GM19099 (cell line): ENCODE data around the gene ZBTB25.

Experiments used
- POLR2A ChIP-seq: IDR thresholded peaks from 3 replicates; pipeline ENCODE4 v1.6.1; 2011; ENCODE audit warnings: low read depth; ENCODE audit not compliant: insufficient read length; ENCODE audit errors: extremely low read depth

Gene ZBTB25

DNA sequence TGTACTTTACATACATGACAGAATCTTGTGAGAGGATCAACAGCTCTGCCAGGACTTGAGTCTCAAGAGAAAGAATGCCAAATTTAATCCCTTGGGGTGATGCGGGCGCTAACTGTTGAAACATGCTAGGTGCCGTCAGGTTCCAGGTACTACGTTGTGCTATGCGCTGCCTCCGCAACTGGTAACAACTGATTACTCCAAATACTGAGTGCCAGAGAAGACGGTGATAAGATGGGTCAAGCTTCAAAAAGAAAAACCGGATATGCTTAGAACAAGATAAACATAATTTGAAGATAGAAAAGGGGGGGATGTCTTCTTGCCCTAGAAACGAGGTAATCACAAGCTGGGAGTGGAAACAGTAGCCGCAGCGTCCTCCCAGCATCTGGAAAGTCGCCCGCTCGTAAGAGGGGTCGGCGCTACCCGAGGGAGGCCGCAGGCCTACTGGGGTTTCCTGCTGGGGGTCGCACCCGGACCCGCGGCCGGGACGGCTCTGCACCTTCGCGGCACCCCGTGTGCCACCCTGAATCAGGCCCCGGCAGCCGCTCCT lies 678 bp downstream of the ZBTB25 start:
- no peak for TF ChIP-seq POLR2A

DNA sequence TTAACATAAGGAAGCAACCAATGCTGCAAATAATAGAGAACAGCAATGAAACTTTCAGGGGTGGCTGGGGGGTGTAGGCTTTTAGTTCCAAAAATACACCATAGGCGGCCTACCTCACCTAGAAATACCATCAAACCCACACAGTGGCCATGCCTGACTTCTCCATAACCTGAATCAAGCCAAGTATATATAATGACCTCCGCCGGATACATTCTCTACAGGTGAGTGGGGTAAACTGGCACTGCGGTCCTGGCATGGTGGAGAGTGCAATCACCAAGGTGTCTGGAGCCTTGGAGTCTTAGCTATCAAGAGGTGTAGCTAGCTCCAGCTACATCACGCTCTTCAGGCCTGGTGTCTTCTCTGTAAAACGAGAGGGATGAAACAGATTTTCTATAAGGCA lies 1.2 kb downstream of the ZBTB25 start:
- no peak for TF ChIP-seq POLR2A

DNA sequence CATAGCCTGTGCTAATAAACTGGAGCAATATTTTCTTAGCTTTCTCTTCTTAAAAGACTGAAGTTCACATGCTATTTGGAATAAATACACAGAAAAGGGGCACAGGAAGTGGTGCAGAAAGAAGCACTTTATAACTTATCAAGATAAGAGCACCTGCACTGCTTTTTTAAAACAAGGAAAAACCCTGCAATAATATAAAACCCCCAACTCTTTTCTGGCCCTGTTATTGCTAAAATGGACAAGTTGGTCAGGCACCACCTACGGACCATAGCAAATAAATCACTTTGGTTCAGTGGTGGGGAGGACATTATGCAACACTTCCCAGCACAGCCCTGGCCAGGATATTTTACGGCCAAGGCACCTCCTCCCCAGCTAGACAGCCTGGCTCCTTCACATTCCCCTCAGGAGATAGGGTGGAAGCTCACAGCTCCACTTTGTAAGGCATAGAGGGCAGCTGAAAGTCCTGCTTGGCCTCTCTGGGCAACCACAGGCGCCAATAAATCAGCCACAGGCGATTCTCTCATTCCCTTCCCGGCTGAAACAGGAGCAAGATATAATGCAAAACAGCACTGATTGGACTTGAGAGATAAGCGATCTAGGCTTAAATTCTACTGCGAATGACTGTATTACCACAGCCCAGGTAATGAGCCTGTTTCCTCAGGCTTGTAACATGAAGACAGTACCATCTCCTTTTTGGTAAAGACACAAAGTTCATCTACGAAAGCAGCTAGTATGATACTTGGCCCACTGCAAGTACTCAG lies 2.0 kb downstream of the ZBTB25 start:
- TF ChIP-seq POLR2A = no peak

DNA sequence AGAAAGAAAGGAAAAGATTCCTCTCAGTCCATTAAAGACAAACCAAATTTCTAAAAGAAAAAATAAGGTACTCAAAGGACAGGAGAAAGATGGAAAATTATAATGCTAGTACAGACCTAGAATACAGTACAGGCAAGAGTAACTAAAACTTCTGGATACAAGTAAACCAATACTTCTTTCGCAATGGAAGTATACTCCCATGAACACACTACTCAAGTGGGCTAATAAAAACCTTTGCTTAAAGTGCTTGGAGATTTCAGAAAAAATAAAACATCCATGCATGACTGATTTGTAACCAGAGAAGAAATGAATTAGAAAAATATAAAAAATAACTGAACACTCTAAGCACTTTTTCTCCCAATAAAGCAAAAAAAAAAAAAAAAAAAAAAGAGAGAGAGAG lies 3.5 kb downstream of the ZBTB25 start:
- no peak for TF ChIP-seq POLR2A

DNA sequence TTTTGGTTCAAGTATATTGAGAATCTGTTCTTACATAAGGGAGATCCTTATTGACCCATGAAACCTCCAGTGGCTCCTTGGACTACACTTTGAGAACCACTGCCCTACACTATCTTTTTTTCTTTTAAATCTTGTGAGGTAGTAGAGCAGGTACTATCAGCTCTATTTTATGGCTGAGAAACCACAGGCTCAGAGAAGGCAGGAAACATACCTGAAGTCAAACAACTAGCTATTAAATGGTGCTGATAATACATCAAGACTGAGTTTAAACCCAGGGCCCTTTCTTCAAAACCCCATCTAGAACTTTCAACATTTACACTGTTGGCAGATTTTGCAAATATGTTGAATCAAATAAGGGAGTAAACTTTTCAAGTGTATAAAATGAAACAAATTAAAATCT lies 6.9 kb downstream of the ZBTB25 start:
- no peak for TF ChIP-seq POLR2A

DNA sequence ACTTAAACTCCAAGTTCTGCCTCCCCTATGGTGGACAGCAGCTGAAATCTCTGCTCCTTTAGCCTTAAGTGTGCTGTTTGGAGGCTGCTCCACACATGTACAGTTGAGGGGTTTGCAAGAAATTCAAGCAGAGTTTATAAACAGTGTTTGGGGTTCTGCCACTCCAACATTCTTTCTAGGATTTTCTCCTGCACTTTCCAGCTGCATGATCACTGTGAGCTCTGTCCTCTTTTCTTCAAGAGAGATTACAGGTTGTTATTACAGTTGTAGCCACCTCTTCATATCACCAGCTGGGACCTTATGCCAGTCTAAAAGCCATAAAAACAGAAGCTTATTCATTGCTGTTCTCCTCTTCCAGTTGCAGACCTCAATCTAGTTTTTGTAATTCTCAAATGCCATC lies 8.4 kb downstream of the ZBTB25 start:
- TF ChIP-seq POLR2A = no peak

DNA sequence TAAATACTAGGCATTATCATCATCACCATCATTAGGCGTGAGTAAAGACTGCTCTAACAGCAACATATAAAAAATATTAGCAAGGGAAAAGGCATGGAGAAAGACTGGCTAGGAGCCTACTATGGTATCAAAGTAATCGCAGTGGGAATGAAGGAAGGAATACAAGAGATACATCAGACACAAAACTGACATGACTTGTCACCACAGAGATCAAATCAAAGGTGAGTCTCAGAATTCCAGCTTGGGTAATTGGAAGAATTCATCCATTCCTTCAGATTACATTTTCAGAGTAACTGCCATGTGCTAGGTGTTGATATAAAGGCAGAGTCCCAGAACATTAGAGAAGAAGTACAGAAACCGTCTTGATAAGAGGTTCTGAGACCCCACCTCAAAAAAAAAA lies 10.2 kb downstream of the ZBTB25 start:
- TF ChIP-seq POLR2A = no peak

DNA sequence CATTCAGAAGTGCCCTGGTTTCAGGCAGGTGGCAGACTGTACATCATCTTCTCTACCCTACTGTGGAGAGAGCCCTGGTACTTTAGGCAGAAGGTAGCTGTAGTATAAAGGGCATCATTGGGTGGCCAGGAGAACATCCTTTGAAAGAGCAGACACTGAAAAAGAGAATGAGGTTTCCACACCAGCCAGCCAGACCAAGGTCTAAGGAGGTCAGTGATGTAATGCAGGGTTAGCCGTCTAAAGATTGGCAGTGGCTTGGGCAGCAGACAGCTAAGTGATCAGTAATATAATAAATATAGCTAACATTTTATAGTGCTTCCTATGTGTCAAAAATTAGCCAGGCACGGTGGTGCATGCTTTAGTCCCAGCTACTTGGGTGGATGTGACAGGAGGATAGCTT lies 12.0 kb downstream of the ZBTB25 start:
- no peak for TF ChIP-seq POLR2A

DNA sequence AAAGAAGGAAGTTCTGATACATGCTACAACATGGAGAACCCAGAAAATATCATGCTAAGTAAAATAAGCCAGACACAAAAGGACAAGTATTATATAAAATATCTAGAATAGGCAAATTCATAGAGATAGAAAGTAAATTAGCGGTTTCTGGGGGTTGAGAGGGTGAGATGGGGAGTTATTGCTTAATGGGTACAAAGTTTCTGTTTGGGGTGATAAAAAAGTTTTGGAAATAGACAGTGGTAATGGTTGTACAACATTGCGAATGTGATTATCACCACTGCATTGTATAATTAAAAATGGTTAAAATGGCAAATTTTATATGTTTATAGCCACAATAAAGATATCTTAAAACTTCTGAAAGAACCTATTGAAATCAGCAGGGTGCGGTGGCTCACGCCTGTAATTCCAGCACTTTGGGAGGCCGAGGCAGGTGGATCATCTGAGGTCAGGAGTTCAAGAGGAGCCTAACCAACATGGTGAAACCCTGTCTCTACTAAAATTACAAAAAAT lies 15.0 kb downstream of the ZBTB25 start:
- TF ChIP-seq POLR2A = no peak

DNA sequence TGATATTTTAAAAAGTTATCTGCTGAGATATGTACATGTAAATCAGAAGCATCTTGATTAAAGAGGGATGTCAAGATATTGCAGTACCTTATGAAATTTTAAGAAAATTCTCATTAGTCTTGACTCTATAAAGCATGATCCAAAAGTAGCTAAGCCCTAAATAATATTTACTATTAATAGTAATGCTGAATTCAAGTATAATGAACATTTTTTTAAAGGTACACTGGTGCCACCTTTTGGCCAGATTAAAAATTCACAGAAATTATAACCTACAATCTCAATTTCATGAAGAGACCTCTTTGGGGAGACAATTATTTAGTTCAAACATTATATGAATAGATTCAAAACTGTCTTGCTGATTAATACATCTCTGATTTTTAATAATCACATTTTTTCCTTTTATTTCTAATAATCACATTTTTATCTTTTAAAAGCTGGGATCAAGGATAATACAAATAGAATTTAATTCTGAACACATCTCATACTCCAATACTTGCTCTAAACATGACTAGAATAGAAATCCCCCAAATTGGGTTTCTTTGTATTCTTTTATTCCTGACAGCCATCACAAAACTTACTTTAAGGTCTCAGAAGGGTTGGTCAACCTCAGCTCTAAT lies 24.9 kb downstream of the ZBTB25 start:
- TF ChIP-seq POLR2A = no peak

DNA sequence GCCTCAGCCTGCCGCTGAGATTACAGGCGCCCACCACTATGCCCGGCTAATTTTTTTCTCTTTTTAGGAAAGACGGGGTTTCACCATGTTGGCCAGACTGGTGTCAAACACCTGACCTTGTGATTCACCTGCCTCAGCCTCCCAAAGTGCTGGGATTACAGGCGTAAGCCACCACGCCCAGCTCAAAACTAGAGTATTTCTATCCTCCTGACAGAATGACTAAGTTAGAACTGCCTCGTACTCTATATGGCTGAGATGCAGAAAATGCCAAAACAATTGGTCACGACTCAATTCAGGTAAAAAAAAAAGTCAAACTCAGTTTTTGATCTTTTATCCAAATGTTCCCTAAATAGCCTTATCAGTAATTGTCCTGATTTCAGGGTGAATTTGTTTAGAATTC lies 27.2 kb downstream of the ZBTB25 start:
- no peak for TF ChIP-seq POLR2A

DNA sequence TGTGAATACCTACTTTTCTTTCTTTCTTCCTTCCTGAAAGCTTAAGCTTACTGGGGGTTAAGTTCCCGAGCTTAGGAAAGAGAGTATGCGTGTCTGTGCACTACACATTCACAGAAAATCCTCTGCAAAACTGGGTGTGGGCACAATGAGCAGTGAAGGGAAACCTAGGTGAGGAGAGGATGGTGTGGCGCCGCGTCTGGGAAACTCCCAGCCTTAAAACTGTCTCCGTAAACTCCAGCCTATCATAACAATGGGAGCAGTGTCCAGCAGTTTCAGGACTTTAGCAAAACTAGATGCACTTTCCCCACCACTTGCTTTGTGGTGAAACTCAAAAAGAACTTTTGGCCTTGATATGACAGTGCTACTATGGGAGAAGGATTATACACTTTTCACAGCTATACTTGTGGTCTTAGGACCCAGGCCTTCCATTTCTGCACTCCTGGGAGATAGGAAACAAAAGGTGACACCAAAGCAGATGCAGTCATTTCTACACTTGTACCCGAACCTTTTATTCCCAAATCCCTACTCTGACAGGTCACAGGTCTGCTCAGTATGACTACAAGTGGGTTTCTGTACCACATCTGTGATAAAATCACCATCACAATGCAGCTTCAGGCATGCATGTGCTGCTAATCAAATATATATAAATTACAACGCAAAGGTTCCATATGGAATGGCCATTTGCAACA lies 27.9 kb downstream of the ZBTB25 start:
- TF ChIP-seq POLR2A = no peak

DNA sequence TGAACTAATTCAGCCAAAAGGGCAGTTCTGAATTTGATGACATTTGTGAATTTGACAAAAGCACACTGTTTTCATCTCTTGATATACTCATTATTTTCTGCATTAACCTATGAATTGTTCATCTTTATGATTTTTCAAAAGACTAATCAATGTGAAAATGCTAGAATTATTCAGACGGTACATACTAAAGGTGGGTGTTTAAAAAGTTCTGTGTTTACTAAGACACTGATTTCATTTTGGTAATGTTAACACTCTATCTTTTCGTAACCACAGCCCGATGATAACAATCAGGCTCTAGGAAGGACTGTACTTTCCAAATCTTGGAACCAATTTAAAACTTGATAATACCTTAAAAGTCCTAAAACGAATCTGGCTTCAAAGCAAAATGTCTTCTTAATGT lies 28.9 kb downstream of the ZBTB25 start:
- no peak for TF ChIP-seq POLR2A

DNA sequence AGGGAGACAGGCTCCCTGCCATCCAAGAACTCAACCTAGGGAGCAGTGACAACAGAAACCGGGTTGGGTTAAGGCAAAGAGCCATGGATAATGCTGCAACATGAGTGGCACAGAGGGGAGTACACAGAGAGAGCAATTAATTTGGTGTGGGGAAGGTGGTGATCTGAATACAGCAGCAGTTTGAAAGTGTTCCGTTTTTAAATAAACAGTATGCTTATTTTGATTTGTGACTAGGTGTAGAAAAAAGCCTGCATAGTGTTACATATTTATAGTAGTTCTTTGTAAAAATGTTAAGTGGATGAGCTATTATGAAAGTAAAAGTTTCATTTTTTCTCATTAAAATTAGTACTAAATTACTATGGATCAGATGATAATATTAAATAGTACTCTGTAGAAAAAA lies 29.6 kb downstream of the ZBTB25 start:
- TF ChIP-seq POLR2A = no peak

DNA sequence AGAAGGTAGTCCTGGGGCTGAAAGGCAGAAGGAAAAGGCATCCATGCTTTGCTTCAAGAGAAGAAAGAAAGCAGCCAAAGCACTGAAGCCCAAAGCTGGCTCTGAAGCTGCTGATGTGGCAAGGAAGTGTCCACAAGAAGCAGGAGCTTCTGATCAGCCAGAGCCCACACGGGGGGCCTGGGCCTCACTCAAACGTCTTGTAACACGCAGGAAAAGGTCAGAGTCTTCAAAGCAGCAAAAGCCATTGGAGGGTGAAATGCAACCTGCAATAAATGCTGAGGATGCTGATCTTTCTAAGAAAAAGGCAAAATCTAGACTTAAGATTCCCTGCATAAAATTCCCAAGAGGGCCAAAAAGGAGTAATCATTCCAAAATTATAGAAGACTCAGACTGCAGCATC lies 35.2 kb downstream of the ZBTB25 start:
- no peak for TF ChIP-seq POLR2A

DNA sequence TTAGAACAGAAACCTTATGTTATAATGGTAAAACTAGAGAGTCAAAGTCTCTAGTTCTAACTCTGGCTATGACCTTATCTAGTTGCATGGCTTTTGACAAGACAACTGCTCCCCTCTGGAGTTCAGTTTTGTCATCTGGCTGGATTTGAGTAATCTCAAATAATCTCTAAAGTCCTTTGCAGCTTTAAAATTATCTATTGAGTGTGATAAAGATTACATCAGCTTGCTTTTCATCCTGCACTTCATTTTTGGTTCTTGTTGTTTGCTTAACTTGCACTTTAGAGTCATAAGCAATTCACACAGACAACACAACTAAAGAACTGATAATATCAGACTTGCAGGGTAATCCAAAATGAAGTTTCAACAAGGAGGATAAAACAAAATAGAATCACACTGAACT lies 36.1 kb downstream of the ZBTB25 start:
- TF ChIP-seq POLR2A = no peak
